Measurements from ENCODE around the gene COL20A1. TPM values are rescaled to one million over a fixed set of nuclear protein-coding genes. Genes with fewer than 3 reads are reported as not detected.

Gene COL20A1
- total RNA-seq, 4 donors from 2014 or later: not detected

- ATAC-seq (ENCODE audit: low FRiP score) (no peak), DNase-seq (ENCODE audit: low spot score) (no peak)
- TF ChIP-seq CTCF (IDR thresholded peaks at IDR 0.05): no peak
Observed at GRCh38 chr20:63255931-63256704, 36.9 kb upstream of the COL20A1 start.

- ATAC-seq (ENCODE audit: low FRiP score): no peak
- no peak for DNase-seq (ENCODE audit: low spot score)
Observed at GRCh38 chr20:63256954-63257353, 36.0 kb upstream of the COL20A1 start.

GRCh38 chr20:63257629-63258028 is 35.4 kb upstream of the COL20A1 start:
- TF ChIP-seq CTCF (IDR thresholded peaks at IDR 0.05): no peak
- DNase-seq (ENCODE audit: low spot score) (no peak), ATAC-seq (ENCODE audit: low FRiP score) (no peak)

More at GRCh38 chr20:63256954-63257353, 36.0 kb upstream of the COL20A1 start:
- TF ChIP-seq CTCF (IDR thresholded peaks at IDR 0.05): no peak

GRCh38 chr20:63258781-63259180 is 34.2 kb upstream of the COL20A1 start:
- ATAC-seq (ENCODE audit: low FRiP score): no peak
- no peak for DNase-seq (ENCODE audit: low spot score)
- TF ChIP-seq CTCF (IDR thresholded peaks at IDR 0.05): no peak

GRCh38 chr20:63259734-63260460 is 33.1 kb upstream of the COL20A1 start:
- DNase-seq (ENCODE audit: low spot score) (no peak), ATAC-seq (ENCODE audit: low FRiP score) (no peak)
- TF ChIP-seq CTCF (IDR thresholded peaks at IDR 0.05): no peak

- no peak for TF ChIP-seq CTCF (IDR thresholded peaks at IDR 0.05)
- no peak for ATAC-seq (ENCODE audit: low FRiP score)
- DNase-seq (ENCODE audit: low spot score): no peak
Observed at GRCh38 chr20:63260521-63260920, 32.5 kb upstream of the COL20A1 start.
